Measurements from ENCODE around the gene CD48.
A peak's percentile ranks its signal among the peaks of the same experiment; 100 is the strongest.

CD48 gene

GRCh38 chr1:160680399-160680798 lies 31.2 kb downstream of the CD48 start:
- Histone ChIP-seq H3K4me2 (ENCODE audit: low read depth, low read length, poor library complexity, severe bottlenecking) (no peak overlapping the region), H3K4me3 (ENCODE audit: insufficient read depth, low read length, poor library complexity, severe bottlenecking) (no peak overlapping the region), H3K36me3 (ENCODE audit: low read length) (peaks cover 34% of the 10 kb centered on the region), H3K9me3 (ENCODE audit: insufficient read depth, low read length) (no peaks in the 10 kb centered on the region), H3K9ac (ENCODE audit: low read length) (no peak overlapping the region), H3K27ac (ENCODE audit: low read depth, low read length) (no peak overlapping the region; the same call in 1 of the 2 replicates), H3F3A (ENCODE audit: insufficient read depth) (peaks cover 63% of the 10 kb centered on the region), H3K9me2 (replicated peaks; ENCODE audit: insufficient read depth, low read length) (no peaks in the 10 kb centered on the region), H3K27me3 (ENCODE audit: low read length) (no peaks in the 10 kb centered on the region), H2AFZ (ENCODE audit: low read depth, low read length, severe bottlenecking) (no peak overlapping the region), H3K79me2 (ENCODE audit: insufficient read depth, low read length) (peaks cover 35% of the 10 kb centered on the region), H4K20me1 (ENCODE audit: low read depth, low read length) (0 out of 2 replicates have a peak, but pooled peaks cover 4% of the 10 kb centered on the region)
- TF ChIP-seq, protein P1, sequence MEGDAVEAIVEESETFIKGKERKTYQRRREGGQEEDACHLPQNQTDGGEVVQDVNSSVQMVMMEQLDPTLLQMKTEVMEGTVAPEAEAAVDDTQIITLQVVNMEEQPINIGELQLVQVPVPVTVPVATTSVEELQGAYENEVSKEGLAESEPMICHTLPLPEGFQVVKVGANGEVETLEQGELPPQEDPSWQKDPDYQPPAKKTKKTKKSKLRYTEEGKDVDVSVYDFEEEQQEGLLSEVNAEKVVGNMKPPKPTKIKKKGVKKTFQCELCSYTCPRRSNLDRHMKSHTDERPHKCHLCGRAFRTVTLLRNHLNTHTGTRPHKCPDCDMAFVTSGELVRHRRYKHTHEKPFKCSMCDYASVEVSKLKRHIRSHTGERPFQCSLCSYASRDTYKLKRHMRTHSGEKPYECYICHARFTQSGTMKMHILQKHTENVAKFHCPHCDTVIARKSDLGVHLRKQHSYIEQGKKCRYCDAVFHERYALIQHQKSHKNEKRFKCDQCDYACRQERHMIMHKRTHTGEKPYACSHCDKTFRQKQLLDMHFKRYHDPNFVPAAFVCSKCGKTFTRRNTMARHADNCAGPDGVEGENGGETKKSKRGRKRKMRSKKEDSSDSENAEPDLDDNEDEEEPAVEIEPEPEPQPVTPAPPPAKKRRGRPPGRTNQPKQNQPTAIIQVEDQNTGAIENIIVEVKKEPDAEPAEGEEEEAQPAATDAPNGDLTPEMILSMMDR (IDR thresholded peaks at IDR 0.05; ENCODE audit: insufficient read depth, low read length, poor library complexity, severe bottlenecking) = no peak
- no peak for TF ChIP-seq EZH2phosphoT487 (conservative IDR thresholded peaks at IDR 0.05; ENCODE audit: low read length)

DNA sequence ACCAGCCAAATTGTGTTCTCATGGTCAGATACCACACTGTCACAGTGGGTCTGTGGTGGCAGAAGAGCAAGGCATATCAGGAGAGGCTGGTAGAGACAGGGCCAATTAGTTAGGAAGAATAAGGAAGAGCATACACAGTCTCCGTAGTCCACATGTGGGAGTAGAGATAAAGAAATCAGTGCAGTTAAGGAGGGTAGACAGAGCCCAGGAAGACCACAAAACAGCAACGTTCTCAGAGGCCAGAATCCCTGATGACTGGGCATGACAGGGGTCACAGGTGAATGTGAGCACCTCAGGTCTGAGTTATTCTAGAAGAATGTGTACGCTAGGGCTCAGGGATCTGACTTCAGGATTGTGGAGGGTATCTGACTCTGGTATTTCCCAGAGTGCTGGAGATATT lies 31.7 kb downstream of the CD48 start:
- H3K27me3 ChIP-seq (ENCODE audit: low read length) = no peaks in the 10 kb centered on the region
- H3K79me2 ChIP-seq (ENCODE audit: insufficient read depth, low read length) = peaks cover 30% of the 10 kb centered on the region
- no peak overlapping the region for H2AFZ ChIP-seq (ENCODE audit: low read depth, low read length, severe bottlenecking)
- no peak overlapping the region for H3K4me3 ChIP-seq (ENCODE audit: insufficient read depth, low read length, poor library complexity, severe bottlenecking)
- H4K20me1 ChIP-seq (ENCODE audit: low read depth, low read length) = 0 out of 2 replicates have a peak, but pooled peaks cover 4% of the 10 kb centered on the region
- TF ChIP-seq, protein P1 (IDR thresholded peaks at IDR 0.05; ENCODE audit: insufficient read depth, low read length, poor library complexity, severe bottlenecking) = no peak
- no peak for TF ChIP-seq EZH2phosphoT487 (conservative IDR thresholded peaks at IDR 0.05; ENCODE audit: low read length)
- peaks cover 68% of the 10 kb centered on the region for H3F3A ChIP-seq (ENCODE audit: insufficient read depth)
- no peak overlapping the region for H3K27ac ChIP-seq (ENCODE audit: low read depth, low read length)
- H3K4me2 ChIP-seq (ENCODE audit: low read depth, low read length, poor library complexity, severe bottlenecking) = no peak overlapping the region
- H3K9ac ChIP-seq (ENCODE audit: low read length) = no peak overlapping the region
- no peaks in the 10 kb centered on the region for H3K9me2 ChIP-seq (replicated peaks; ENCODE audit: insufficient read depth, low read length)
- H3K36me3 ChIP-seq (ENCODE audit: low read length) = peaks cover 28% of the 10 kb centered on the region
- H3K9me3 ChIP-seq (ENCODE audit: insufficient read depth, low read length) = no peaks in the 10 kb centered on the region

GRCh38 chr1:160676869-160677597 lies 34.6 kb downstream of the CD48 start:
- peaks cover 12% of the 10 kb centered on the region; the same call in 1 of the 2 replicates for H3K36me3 ChIP-seq (ENCODE audit: low read length)
- H3K4me2 ChIP-seq (ENCODE audit: low read depth, low read length, poor library complexity, severe bottlenecking) = no peak overlapping the region
- H3K9me2 ChIP-seq (replicated peaks; ENCODE audit: insufficient read depth, low read length) = no peaks in the 10 kb centered on the region
- no peaks in the 10 kb centered on the region for H3K9me3 ChIP-seq (ENCODE audit: insufficient read depth, low read length)
- no peak overlapping the region for H3K9ac ChIP-seq (ENCODE audit: low read length)
- H3K79me2 ChIP-seq (ENCODE audit: insufficient read depth, low read length) = 0 out of 2 replicates have a peak, but pooled peaks cover 7% of the 10 kb centered on the region
- TF ChIP-seq EZH2phosphoT487 (conservative IDR thresholded peaks at IDR 0.05; ENCODE audit: low read length) = no peak
- TF ChIP-seq, protein P1 (IDR thresholded peaks at IDR 0.05; ENCODE audit: insufficient read depth, low read length, poor library complexity, severe bottlenecking) = no peak
- no peaks in the 10 kb centered on the region for H3K27me3 ChIP-seq (ENCODE audit: low read length)
- no peak overlapping the region for H3K4me3 ChIP-seq (ENCODE audit: insufficient read depth, low read length, poor library complexity, severe bottlenecking)
- no peaks in the 10 kb centered on the region for H4K20me1 ChIP-seq (ENCODE audit: low read depth, low read length)
- H3K27ac ChIP-seq (ENCODE audit: low read depth, low read length) = peak overlapping the region; percentile 95
- H2AFZ ChIP-seq (ENCODE audit: low read depth, low read length, severe bottlenecking) = no peak overlapping the region
- peaks cover 70% of the 10 kb centered on the region for H3F3A ChIP-seq (ENCODE audit: insufficient read depth)
